Activated T-helper 2 cell treated with anti-CD3 and anti-CD28 coated beads, Interferon-gamma antibody, Interleukin-2, Interleukin-4, amounts not matched to agents 10 μg/mL and 5 μg/mL and 100 μg/mL, durations not matched to agents 14 hours and 24 hours and 36 hours (primary cell): Measurements from ENCODE around the gene DAAM1. TPM values are rescaled to one million over a fixed set of nuclear protein-coding genes. Genes with fewer than 3 reads are reported as not detected.

Experiments used
- DNase-seq: peaks from one replicate; pipeline ENCODE4 v3.0.0; 2021; ENCODE audit warnings: low spot score
- H3K27ac Mint-ChIP-seq: one replicate; pipeline ENCODE4 v1.8.0; 2021; ENCODE audit warnings: mixed read lengths
- H3K27me3 Mint-ChIP-seq: one replicate; pipeline ENCODE4 v1.8.0; 2021; ENCODE audit warnings: low read depth, mixed read lengths
- H3K36me3 Mint-ChIP-seq: one replicate; pipeline ENCODE4 v1.8.0; 2021; ENCODE audit warnings: low read depth, mixed read lengths
- H3K4me1 Mint-ChIP-seq: one replicate; pipeline ENCODE4 v1.8.0; 2021; ENCODE audit warnings: low read depth, mixed read lengths
- H3K4me3 Mint-ChIP-seq: one replicate; pipeline ENCODE4 v1.8.0; 2021; ENCODE audit warnings: low read depth, mild to moderate bottlenecking, moderate library complexity, mixed read lengths
- H3K9me3 Mint-ChIP-seq: one replicate; pipeline ENCODE4 v1.8.0; 2021; ENCODE audit warnings: mixed read lengths
- intact Hi-C: fragments of 100-400 bp; cut with micrococcal nuclease; formaldehyde crosslinking; loops from one replicate; pipeline ENCODE4 v1.15.1; 2023
- total RNA-seq: library from RNA; stranded (reverse); gene quantifications from 2 replicates; pipeline ENCODE4 v1.2.3, GENCODE V29; 2022

The DAAM1 gene
- total RNA-seq, 1 donor from 2014 or later: 6.4 TPM

DNA sequence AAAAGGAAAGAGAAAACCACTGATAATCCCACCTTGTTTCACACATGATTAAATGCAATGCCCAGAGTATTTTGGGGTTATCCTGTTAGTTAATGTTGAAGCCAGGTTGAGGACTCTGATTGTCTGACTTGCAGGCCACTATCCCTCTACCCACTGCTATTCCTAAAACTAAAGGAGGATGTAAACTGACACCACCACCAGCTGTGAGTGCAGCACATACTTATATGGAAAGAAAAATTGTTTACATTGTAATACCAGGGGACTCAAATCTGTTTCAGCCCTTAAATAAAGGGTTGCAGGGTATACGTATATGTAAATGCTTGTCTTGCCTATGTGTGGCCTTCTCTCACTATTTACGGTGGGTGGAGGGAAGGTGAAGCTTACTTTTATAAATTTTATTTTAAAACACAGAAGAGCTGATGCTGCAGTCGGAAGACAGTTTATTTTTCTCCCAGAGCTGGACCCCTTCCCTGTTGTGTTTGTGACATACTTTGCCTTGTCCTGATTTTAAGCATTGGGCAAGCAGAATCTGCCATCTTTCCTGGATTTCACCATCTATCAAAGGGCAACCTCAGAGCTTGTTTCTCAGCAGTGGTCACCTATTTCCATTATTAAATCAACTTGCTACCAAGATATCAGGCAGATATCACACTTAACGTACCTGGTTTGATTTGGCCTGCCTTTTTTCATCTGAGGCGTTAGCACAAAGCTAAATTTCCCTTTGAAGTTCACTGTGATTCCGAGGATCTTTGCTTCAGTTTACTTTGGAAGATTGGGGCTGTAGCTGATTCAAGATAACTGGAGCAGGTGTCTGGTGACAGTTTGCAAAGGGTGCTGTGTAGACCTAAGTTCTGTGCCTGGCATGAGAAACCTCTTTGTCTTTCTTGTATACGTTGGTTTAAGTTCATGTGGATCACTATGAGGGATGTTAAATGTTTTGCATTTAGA lies 25.2 kb downstream of the DAAM1 start:
- Mint-ChIP-seq H3K4me3 (no peak overlapping the region), H3K36me3 (peaks cover 2% of the 10 kb centered on the region), H3K27ac (no peak overlapping the region), H3K4me1 (peaks cover 3% of the 10 kb centered on the region), H3K27me3 (no peaks in the 10 kb centered on the region), H3K9me3 (no peaks in the 10 kb centered on the region)
- intact Hi-C loops: no loop called here
- DNase-seq: no peak

DNA sequence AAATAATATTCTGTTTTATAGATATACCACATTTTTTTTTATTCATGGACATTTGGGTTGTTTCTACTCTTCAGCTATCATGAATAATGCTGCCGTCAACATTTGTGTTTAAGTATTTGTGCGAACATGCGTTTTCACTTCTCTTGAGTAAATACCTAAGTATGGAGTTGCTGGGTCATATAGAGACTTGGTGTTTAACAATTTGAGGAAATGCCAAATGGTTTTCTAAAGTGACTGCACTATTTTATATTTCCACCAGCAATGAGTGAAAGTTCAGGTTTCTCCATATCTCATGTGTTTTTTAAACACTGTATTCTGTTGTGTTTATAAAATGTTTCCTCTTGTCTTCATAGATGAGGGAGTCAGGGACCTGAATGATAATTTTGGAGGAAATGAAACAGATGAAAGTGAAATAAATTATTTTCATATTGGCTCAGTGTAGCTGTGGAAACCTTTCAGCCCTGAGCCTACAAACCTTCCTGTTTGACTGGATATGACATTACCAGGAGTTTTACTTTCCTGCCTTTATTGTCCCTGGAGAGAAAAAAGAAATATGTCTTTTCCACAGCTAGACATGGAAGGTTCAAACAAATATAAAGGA lies 26.3 kb downstream of the DAAM1 start:
- Mint-ChIP-seq H3K27me3 (no peaks in the 10 kb centered on the region), H3K27ac (no peak overlapping the region), H3K4me3 (no peak overlapping the region), H3K4me1 (peaks cover 3% of the 10 kb centered on the region), H3K9me3 (no peaks in the 10 kb centered on the region), H3K36me3 (peaks cover 2% of the 10 kb centered on the region)
- no peak for DNase-seq
- intact Hi-C loops: no loop called here

DNA sequence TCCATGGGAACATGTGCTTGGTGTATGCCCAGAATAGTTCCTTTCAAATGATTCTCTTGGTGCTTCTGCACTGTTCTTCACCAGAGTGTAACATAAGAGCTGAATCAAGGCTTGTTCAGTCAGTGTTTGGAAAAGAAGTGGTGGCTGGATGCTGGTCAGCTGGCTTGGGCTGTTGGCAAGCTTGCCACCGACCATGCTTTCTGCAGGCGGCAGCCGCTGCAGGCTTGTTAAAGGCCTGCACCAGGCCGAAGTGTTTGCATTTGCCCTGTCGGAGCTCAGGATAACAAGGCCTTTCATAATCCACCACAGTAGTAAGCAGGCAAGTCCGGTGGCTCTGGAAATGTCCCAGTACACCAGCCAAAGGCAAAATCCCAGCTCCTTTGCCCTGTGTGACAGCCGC lies 26.9 kb downstream of the DAAM1 start:
- Mint-ChIP-seq H3K4me3 (no peak overlapping the region), H3K27ac (no peak overlapping the region), H3K9me3 (no peaks in the 10 kb centered on the region), H3K36me3 (peaks cover 2% of the 10 kb centered on the region), H3K27me3 (no peaks in the 10 kb centered on the region), H3K4me1 (peaks cover 3% of the 10 kb centered on the region)
- intact Hi-C loops: no loop called here
- DNase-seq: no peak

DNA sequence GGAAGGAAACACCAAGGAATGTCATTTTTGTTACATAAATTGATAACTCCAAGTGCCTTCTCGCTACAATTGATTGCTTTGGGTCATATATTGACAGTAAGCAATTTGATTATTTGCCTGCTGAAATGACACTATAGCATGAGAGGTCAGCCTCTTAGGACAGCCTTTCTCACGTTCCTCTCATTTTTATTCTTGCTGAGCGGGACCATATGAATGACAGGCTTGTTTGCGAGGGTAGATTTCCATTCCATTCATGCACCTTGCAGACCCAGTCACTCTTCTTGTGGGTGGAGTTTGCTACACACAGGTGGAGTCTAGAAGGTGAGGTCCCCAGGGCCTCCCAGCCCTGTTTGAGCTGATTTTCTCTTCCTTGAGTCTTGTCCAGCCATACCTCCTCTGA lies 27.3 kb downstream of the DAAM1 start:
- peaks cover 2% of the 10 kb centered on the region for H3K36me3 Mint-ChIP-seq

DNA sequence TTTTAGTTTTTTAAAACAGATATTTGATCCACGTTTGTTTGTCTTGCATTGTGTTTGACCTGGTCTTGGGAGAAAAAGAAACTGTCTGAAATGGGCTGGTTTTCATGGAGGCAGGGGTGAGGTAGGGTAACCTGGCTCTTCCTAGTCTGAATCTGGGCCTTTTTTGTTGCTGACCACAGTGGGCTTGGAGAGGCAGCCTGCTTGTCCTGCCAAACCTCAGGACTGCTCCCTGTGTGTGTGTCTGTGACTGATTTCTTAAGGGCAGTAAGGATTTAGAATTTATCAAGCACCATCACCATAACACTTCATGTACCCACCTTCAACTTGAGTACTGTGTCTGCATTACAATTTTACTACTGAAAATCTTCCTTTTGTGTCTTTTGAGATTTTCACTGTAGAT lies 28.5 kb downstream of the DAAM1 start:
- Mint-ChIP-seq H3K4me1 (peaks cover 3% of the 10 kb centered on the region), H3K9me3 (no peaks in the 10 kb centered on the region), H3K27me3 (no peaks in the 10 kb centered on the region), H3K36me3 (peaks cover 2% of the 10 kb centered on the region), H3K4me3 (no peak overlapping the region), H3K27ac (no peak overlapping the region)
- intact Hi-C loops: no loop called here
- DNase-seq: no peak

More for the DNA sequence above, 27.3 kb downstream of the DAAM1 start:
- H3K27ac Mint-ChIP-seq: no peak overlapping the region
- H3K4me3 Mint-ChIP-seq: no peak overlapping the region
- DNase-seq: no peak
- no peaks in the 10 kb centered on the region for H3K27me3 Mint-ChIP-seq
- no peaks in the 10 kb centered on the region for H3K9me3 Mint-ChIP-seq
- H3K4me1 Mint-ChIP-seq: peaks cover 3% of the 10 kb centered on the region
- intact Hi-C loops: no loop called here

DNA sequence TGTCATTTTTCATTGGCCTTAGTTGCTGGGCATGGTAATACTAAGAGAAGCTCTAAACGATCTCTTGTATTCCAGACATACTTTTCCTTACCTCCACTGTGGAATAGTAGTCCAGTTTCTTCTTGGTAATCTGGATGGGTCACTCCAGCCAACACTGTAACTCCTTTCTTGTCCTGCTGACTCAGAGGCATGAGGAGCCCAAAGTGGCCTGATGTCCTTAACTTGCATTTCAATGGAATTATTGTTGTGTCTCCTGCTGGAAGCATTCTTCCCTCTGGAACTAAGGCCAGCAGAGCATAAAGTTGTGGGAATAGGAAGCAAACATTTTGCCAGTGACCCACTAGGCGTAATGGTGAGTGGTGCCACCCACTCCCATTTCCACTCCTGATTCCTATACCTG lies 33.1 kb downstream of the DAAM1 start:
- intact Hi-C loops: no loop called here
- Mint-ChIP-seq H3K27ac (peak overlapping the region; percentile 22), H3K36me3 (peaks cover 2% of the 10 kb centered on the region), H3K27me3 (no peaks in the 10 kb centered on the region), H3K4me3 (no peak overlapping the region), H3K4me1 (peaks cover 3% of the 10 kb centered on the region), H3K9me3 (no peaks in the 10 kb centered on the region)
- DNase-seq: no peak

DNA sequence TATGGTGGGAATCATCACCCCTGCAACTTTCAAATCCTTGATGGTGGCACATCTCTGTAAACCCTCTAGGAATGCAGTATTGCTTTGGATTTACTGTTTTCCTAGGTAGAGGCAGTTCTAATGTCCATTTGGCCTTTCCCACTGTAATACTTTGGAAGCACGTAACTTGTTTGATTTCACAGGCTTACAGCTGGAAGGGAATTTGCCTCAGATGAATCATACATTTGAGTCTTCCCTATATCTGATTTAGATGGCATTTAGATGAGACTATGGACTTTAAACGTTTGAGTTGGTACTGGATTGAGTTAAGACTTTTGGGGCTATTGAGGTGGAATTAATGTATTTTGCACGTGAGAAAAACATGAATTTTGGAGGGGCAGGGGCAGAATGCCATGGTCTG lies 35.9 kb downstream of the DAAM1 start:
- Mint-ChIP-seq H3K4me1 (peaks cover 8% of the 10 kb centered on the region), H3K36me3 (no peaks in the 10 kb centered on the region), H3K27me3 (peaks cover 2% of the 10 kb centered on the region), H3K4me3 (no peak overlapping the region), H3K27ac (no peak overlapping the region), H3K9me3 (no peaks in the 10 kb centered on the region)
- no peak for DNase-seq
- intact Hi-C loops: no loop called here

DNA sequence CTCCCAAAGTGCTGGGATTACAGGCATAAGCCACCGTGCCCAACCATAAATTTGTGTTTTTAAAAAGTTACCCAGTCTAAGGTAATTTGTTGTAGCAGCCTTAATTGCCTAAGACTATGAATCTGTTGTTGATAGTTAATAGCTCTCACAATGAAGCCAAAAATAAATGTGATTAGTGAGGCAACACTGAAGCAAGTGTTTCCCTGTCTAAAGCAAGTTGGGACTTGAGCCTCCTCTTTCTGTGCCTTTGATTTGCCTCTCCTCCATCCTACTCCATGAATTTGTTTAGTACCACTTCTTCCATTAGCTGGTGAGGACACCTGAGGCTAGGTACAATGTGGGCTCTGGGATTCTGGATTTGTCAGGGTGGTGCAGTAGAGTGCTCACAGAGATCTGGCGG lies 36.8 kb downstream of the DAAM1 start:
- Mint-ChIP-seq H3K27ac (no peak overlapping the region), H3K9me3 (no peaks in the 10 kb centered on the region), H3K4me3 (no peak overlapping the region), H3K36me3 (no peaks in the 10 kb centered on the region), H3K27me3 (peaks cover 2% of the 10 kb centered on the region), H3K4me1 (peaks cover 14% of the 10 kb centered on the region)
- no peak for DNase-seq
- intact Hi-C loops: no loop called here

DNA sequence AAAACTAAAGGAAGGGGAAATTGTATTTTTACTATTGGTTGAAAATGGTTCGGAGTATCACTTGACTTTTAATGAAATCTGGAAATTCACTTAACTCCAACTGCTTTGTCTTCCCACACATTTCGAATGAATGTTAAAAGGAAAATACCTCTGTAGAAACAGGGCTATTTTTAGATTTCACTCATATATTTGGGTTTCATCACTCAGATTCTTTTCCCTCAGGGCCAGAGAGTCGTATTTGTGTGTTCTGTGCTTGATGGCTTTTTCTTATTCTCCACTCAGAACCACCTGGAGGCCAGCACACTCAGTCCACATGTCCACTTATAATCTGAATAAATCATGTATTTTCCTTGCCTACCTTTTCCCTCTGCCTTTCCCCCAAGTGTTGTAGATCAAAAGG lies 40.0 kb downstream of the DAAM1 start:
- Mint-ChIP-seq H3K4me1 (peaks cover 14% of the 10 kb centered on the region), H3K27me3 (peaks cover 5% of the 10 kb centered on the region), H3K9me3 (no peaks in the 10 kb centered on the region), H3K4me3 (no peak overlapping the region), H3K27ac (no peak overlapping the region), H3K36me3 (no peaks in the 10 kb centered on the region)
- intact Hi-C loops: no loop called here
- no peak for DNase-seq

DNA sequence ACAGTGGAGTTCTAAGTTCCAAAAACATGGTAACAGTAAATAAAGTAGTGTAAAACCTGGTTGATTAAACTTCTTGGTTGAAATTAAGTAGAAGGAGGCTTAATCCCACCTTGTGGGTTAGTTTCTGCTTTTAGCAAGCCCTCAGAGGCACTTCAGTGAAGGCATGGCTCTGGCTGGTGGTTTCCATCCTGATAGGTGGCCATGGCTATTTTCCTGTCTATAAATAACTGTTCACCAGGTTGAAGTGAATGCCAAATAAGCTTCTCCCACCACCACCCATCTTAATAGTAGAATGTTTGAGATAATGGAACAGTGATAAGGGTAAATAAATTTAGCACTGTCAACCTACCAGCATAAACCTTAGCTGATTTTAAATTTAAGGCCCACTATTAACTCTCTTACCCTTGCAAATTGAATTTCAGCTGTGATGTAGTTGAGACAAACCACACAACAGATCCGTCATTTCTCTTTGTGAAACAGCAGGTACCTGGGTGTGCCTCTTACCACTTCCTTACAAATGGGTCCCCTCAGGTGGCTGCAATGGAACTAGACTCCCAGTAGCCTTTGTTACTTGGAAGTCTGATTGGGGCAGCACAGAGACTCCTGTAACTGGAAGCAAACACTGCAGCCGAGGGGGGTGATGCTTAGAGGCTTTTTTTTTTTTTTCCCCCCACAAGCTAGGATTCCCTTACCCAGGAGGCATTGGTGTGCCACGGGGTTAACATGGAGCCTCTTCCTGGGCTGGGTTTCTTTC lies 41.4 kb downstream of the DAAM1 start:
- no peak for DNase-seq

DNA sequence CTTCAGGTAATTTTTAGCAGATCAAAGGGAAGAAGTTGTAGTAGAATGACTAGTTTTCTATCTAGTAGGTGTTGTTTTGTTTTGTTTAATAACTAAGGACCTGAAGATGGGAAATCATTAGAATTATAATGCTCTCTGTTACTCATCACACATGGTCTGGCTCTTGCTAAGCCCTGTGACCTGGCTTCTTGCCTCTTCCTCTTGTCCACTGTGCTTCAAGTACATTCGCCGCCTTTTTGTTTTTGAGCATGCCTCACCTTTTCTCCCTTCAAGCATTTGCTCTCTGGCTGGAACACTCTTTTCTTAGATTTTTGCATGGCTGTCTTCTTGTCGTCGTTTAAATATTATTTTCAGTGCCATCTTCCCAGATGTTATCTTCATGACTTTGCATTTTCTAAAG lies 47.7 kb downstream of the DAAM1 start:
- Mint-ChIP-seq H3K4me3 (no peak overlapping the region), H3K4me1 (peaks cover 2% of the 10 kb centered on the region), H3K36me3 (no peaks in the 10 kb centered on the region), H3K27me3 (peaks cover 3% of the 10 kb centered on the region), H3K27ac (no peak overlapping the region), H3K9me3 (no peaks in the 10 kb centered on the region)
- intact Hi-C loops: no loop called here
- DNase-seq: no peak

More for the DNA sequence above, 41.4 kb downstream of the DAAM1 start:
- no peak overlapping the region for H3K4me3 Mint-ChIP-seq
- H3K27ac Mint-ChIP-seq: no peak overlapping the region
- peaks cover 5% of the 10 kb centered on the region for H3K27me3 Mint-ChIP-seq
- peaks cover 14% of the 10 kb centered on the region for H3K4me1 Mint-ChIP-seq
- no peaks in the 10 kb centered on the region for H3K9me3 Mint-ChIP-seq
- H3K36me3 Mint-ChIP-seq: no peaks in the 10 kb centered on the region
- intact Hi-C loops: no loop called here

DNA sequence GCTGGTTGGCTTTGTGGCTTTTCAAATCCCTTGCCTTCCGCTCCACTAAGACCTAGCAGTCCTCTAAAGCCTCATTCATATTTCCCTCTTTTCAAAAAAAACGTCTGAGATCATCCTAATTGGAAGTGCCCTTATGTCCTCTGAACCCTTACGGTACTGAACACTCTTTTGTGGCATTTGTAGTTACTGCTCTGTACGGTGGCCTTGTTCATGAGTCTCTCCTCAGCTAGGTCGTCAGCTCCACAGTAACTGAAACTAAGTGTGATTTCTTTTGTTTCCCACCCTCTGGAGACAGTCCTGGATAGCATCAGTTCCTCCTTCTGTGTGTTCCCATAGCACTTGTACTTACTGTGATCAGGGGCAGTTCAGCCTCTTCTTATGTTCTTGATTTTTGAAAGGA lies 49.7 kb downstream of the DAAM1 start:
- DNase-seq: no peak
- H3K4me1 Mint-ChIP-seq: peaks cover 2% of the 10 kb centered on the region
- H3K4me3 Mint-ChIP-seq: no peak overlapping the region
- no peak overlapping the region for H3K27ac Mint-ChIP-seq
- H3K27me3 Mint-ChIP-seq: no peaks in the 10 kb centered on the region
- intact Hi-C loops: no loop called here
- H3K36me3 Mint-ChIP-seq: no peaks in the 10 kb centered on the region
- no peaks in the 10 kb centered on the region for H3K9me3 Mint-ChIP-seq

DNA sequence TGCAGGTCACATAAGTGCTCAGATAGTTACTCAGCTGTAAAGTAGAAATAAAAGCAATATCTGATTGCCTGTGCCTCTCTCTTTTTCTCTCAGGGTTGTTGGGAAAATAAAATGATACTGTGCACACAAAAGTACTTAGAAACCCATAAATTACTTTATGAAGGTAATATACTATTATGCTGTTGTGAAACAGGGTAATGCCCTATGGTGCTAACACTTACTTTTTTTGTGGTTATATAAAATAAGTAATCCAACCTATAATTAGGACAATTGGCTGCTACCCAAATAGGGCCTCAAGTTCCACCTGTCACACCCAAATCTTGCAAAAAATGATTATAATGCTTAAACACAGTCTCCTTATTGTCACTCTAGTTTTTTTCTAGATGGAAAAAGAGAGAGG lies 50.6 kb downstream of the DAAM1 start:
- H3K36me3 Mint-ChIP-seq: no peaks in the 10 kb centered on the region
- H3K27me3 Mint-ChIP-seq: no peaks in the 10 kb centered on the region
- DNase-seq: no peak
- H3K27ac Mint-ChIP-seq: no peak overlapping the region
- intact Hi-C loops: no loop called here
- H3K9me3 Mint-ChIP-seq: no peaks in the 10 kb centered on the region
- H3K4me3 Mint-ChIP-seq: no peak overlapping the region
- H3K4me1 Mint-ChIP-seq: peaks cover 2% of the 10 kb centered on the region
